HCEC 1CT (cell line): ENCODE results near the gene BNIP1.
"Not testable (repeated sequence)": the region's sequence is repeated elsewhere in the genome, so short reads cannot be mapped to it uniquely, and the experiment has no call there.

ENCODE experiments used
- DNase-seq: peaks from one replicate; pipeline ENCODE4 v3.0.0-alpha.2; 2017

BNIP1 gene, protein sequence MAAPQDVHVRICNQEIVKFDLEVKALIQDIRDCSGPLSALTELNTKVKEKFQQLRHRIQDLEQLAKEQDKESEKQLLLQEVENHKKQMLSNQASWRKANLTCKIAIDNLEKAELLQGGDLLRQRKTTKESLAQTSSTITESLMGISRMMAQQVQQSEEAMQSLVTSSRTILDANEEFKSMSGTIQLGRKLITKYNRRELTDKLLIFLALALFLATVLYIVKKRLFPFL

DNA sequence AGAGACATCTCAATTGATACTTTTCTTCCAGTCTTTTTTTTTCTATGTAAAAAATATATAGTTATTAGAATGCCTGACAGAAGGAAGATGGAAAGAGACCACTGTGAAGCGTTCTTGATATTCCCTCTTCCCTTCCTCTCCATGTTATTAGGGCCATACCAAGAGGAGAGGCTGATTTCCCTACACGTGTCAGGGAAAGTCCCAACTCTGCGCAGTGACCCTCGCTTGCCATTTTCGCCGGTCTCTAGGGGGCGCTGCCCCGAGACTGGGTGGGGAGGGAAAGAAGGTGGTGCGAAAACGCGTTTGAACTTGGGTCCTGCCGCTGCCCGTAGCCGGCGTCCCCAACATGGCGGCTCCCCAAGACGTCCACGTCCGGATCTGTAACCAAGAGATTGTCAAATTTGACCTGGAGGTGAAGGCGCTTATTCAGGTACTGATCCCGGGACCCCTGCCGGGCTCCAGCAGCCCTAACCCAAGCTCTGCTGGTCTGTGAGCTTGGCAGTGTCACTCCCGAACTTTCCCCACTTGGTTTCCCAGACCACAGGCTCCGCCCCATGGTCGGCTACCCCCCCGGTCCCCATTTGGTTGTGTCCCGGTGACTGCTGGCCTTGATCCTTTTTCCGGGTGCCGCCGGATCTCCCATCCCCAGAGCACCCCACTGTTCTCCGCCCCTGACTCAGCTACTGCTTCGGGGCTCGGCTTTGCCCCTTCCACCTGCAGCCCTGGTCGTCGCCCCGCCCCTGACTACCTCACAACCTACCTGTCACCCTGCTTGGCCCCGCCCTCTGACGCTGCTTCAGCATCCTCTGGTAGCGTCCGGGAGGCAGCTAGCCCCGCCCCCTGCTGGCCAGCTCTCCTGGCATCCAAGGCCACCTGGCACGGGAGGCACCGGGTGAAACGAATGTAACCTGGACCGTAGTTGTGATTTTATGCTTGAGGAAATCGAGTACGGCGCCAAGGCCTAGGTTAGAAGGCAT, at the start of gene BNIP1:
Gene BNIP1, plus strand, starts transcription at position 332 of the 977 bp plus-strand sequence. Its CDS starts 15 bp downstream, at position 347.
- DNase-seq = peak; percentile 87

DNA sequence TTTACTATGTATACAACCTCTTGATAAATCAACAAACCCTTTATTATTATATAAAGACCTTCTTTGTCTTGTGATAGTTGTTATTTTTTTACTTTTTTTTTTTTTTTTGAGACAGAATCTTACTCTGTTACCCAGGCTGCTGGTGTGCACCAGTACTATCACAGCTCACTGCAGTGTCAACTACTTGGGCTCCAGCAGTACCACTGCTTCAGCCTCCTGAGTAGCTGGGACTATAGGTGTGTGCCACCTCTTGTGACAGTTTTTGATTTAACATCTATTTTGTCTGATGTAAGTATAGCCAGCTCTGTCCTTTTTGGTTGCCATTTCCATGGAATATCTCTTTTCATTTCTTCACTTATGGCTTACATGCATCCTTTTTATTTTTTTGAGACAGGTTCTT, 45.5 kb upstream of the BNIP1 start:
- no peak for DNase-seq

DNA sequence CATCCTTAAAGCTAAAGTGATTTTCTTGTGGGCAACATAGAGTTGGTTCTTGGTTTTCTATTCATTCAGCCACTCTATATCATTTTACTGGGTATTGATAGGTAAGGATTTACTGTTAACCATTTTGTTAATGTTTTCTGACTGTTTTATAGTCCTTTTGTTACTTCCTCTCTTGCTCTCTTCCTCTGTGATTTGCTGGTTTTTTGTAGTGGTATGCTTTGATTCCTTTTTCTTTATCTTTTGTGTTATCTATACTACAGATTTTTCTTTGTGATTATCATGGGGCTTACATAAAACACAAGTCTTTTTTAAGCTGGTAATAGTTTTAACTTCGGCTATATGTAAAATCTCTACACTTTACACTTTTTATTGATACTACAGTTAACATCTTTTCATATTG, 44.9 kb upstream of the BNIP1 start:
- no peak for DNase-seq

DNA sequence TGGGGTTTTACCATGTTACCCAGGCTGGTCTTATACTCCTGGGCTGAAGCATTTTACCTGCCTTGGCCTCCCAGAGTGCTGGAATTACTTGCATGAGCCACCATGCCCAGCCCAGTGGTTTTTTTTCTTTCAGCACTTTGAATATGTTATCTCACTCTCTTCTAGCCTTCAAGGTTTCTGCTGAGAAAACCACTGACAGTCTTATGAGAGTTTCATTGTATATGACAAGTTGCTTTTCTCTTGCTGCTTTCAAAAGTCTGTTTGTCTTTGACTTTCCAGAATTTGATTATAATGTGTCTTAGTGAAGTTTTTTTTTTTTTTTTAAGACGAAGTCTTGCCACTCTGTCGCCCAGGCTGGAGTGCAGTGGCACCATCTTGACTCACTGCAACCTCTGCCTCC, 43.1 kb upstream of the BNIP1 start:
- DNase-seq = no peak

DNA sequence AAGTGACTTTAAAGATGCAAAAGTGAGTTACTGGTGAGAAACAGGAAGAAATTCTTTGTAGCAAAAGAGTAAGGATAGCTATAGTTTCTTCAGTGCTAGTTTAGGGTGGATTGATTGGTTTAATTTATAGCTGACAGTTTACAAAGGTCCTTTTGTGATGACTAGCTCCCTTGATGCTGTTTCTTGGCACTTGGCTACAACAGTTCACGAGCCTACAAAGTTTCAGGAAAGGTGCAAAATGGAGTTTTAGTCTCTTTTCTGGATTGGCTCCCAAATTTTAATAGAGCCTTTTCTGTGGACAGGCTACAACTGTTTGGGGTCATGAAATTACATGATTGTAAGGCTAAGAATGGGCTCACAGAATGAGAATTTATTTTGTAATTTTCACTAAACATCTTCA, 40.9 kb upstream of the BNIP1 start:
- no peak for DNase-seq

DNA sequence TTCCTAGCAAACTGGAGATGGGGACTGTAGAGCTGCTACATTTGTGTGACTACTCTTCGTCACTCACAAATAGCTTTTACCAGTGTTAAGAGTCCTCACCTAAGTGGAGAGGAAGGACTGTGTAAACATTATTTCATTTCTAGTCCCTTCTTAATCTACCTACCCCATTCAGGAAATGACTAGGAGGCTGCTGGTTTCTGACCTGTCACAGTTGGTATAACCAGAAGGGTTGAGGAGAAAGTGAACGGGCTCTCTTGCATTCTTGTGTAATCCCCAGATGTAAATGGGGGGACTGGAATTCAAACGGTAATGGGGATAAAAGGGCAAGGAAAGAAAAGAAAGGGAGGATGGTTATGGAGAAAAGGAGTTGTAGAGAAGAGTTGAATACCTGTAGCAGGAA, 35.4 kb upstream of the BNIP1 start:
- no peak for DNase-seq

DNA sequence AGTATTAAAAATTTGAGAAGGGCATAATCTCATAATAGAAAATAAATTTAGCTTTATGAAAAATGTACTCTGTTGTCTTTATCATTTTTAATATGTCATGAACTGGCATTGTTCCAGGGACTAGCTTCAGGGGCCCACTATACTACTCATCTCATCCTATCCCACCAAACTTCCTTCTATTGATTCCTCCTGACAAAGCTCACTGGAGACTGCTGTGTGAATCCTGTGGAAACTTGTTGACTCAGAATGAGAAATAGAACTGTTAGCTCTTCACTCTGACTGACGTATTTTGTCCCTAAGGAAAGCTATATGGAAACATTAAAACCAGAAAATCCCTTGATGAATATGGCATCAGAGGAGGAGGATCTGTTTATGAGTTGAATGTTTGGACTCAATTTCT, 29.8 kb upstream of the BNIP1 start:
- no peak for DNase-seq

DNA sequence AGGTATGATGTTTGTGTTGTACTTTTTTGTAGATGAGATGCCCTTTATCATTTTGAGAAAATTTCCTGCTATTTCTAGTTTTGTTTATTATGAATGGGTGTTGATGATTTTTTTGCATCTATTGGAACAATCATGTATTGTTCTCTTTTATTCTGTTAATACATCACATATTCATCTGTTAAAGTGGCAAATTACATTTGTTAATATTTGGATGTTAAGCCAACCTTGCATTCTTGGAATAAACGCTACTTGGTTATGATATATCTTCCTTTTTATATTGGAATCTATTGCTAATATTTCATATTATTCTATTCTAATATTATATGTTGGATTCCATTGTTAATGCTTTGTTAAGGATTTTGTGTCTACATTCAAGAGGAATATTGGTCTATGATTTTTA, 24.6 kb upstream of the BNIP1 start:
- DNase-seq = no peak

DNA sequence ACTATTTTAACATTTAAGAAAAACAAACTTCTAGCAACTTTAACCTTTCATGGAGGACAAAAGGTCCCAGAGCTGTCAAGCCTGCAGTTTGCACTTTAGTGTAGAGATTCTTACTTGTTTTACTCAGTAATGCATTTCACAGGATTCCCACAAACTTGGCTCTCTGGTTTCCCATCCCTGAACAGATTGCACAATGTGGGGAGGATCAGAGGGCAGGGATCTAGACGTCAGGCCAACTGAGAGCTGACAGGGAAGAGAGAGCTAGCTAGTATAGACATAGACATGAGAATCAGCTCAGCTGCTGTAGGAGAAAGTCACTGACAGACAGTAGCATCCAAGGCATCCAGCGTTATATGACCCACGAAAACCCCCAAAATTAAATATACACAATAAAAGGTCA, 20.9 kb upstream of the BNIP1 start:
- peak; percentile 35 for DNase-seq

DNA sequence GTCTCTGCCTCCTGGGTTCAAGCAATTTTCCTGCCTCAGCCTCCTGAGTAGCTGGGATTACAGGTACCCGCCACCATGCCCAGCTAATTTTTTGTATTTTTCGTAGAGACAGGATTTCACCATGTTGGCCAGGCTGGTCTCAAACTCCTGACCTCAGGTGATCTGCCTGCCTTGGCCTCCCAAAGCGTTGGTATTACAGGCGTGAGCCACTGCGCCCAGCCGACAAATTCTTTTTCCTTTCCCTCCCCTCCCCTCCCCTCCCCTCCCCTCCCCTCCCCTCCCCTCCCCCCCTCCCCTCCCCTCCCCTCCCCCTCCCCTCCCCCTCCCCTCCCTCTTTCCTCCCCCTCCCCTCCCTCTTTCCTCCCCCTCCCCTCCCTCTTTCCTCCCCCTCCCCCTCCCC, 12.2 kb upstream of the BNIP1 start:
- DNase-seq = not testable (repeated sequence)

DNA sequence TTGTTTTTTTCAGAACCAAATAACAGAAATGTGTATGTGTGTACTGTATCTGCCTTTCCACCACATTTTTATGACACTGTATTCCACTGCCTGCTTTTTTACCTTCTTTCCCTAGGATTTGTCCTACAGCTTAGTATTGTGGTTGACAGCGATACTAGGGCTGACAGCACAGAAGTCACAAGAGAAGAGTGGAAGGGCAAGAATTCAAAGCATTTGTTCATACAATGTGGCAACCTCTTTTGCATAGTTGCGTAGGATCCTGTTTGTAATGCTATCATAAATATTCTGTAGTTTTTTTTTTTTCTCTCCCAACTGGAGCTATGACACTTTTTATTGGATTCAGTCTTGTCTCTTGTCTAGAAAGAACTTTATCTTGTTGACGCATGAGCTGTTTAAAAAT, 5.6 kb upstream of the BNIP1 start:
- no peak for DNase-seq

DNA sequence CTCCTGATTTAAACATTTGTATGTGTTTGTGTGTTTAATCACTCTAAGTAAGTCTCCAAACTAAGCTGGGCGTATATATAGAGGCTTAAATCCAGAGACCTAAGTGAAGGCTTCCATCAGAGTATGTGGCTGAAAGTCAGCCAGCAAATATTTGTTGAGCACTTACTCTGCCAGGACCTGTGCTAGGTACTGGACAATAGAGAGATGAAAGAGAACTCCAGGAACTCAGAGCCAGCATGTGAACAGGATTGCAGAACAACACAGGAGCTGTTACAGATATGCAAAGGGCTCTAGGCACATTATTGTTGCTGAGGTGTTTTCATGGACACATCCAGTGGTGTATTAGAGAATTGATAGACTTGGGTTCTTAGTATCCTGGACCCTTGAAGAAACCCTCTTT, 4.7 kb upstream of the BNIP1 start:
- no peak for DNase-seq

DNA sequence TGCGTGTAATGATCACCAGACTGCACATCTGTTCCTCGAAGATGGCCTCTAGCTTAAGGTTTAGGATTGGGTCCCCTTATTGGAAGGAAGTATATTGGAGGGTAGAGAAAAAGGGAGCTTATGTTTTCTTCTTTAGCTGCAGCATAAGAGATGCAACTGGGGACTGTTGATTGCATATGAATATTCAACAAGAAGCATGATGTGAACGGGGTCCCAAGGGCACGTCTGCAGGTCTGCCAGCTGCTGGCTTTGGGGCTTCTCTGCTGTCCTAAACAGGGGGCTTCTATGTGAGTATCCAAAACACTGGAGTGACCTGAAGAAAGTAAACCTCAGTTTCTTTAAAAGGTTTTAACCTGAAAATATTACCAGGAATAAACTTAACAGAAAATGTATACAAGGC, 3.6 kb upstream of the BNIP1 start:
- DNase-seq = no peak

DNA sequence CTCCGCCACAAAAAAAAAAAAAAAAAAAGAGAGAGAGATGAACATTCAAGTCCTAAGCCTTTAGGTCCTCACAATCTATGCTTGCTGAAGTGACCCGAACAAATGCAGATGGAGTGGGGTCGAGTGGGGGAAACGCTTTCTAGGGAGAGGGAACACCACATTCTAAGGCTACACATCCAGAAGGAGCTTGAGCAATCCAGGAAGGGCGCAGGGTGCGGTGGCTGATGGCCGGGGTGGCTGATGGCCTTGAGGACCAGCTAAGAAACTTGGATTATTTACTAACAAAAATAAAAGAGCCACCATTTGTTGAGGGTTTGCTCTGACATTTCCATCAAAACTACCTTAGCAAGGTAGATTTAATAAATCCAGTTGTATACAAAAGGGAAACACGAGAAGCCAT, 764 bp upstream of the BNIP1 start:
- DNase-seq = no peak

DNA sequence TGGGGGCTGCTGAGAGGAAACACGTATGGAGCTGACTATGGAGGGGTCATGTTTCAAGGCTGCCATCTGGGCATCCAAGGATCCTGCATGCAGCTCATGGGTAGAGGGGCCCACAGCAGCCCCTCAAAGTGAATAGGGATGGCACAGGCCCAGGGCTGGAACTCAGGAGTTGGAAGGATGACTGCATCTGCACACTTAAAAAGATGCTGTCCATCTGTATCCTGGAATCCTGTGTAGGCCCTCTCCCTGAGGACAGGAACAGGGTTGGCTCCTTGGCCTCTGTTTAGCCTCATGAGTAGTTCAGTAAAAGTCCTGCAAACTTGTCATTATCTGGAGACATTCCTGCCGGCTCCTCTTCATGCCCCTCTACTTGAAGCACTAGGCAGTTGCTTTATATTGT, 4.0 kb downstream of the BNIP1 start:
- no peak for DNase-seq

DNA sequence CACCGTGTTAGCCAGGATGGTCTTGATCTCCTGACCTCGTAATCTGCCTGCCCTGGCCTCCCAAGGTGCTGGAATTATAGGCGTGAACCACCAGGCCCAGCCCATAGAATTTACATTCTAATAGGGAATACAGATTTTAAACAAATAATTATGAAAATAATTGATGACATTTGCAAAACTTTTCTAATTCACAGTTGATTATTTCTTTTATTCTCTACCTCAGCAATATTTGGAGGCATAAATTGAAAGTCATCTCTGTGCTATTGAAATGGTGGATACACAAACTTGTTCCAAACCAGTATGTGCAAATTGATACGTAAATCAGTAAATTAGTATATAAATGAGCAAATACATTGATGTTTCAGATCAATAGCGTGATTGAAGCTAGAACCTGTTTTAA, 8.2 kb downstream of the BNIP1 start:
- no peak for DNase-seq

DNA sequence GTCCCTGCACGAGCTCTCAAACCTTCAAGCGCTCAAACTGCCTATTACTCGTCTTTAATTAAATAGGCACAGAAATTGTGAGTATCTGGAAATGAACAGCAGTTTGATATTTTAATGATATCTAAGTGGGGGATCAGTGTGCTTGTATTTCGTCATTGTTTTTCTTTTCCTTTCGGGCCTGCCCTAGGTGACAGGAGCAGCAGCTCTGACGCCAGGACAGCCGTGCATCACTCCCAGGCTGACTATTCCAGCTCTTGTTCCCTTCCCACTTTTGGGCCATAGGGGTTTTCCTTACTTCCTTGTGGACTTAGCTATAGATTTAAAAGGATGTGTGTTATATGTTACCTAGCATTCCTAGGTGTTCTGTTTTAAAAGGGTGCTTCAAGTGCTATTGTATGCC, 9.5 kb downstream of the BNIP1 start:
- DNase-seq = no peak

DNA sequence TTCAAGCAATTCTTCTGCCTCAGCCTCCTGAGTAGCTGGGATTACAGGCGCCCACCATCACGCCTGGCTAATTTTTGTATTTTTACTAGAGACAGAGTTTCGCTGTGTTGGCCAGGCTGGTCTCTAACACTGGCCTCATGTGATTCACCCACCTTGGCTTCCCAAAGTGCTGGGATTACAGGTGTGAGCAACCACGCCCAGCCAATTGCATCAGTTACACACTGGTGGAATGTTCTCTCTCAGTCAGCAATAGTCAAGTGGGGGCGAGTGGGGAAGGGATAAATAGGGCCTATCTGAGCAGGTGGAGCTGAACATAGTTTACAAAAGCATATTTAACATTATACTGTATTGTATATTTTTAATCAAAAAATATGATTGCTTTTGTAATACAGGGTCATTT, 10.3 kb downstream of the BNIP1 start:
- not testable (repeated sequence) for DNase-seq

DNA sequence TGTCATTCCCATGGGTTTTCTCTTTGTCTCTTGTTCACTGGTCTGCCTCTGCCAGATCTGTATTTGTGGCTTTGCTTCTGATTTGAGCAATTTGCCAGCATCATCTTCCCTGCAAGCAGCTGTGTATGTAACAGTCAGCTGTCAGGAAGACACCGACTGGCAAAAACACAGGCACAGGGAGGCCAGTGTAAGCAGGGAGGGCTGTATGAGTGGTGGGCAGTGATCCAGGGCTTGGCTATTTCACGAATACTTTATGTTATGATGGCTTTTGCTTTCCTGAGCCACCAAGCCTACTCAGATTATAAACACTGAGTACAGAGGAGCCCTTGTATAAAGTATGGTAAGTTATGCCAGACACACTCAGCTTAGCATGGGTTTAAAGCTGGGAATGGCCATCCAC, 11.6 kb downstream of the BNIP1 start:
- no peak for DNase-seq

DNA sequence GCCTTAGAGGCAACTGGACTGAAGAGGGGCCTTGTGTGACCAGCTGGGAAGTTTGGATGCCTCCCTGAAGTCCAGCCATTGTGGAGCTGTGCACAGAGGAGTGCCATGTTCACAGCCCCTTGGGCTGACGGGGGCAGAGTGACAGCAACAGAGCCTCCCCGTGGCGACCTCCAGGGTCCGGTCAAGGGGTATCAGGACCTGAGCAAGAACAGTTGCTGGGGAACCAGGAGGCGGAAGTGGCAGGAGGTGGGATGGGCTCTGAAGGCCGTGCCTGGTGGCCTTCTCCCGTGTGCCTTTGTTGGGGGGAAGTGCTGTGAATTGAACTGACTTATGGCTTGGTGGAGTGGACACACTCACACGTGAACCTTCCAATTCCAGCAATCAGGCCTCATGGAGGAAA, 14.0 kb downstream of the BNIP1 start:
- DNase-seq = no peak

DNA sequence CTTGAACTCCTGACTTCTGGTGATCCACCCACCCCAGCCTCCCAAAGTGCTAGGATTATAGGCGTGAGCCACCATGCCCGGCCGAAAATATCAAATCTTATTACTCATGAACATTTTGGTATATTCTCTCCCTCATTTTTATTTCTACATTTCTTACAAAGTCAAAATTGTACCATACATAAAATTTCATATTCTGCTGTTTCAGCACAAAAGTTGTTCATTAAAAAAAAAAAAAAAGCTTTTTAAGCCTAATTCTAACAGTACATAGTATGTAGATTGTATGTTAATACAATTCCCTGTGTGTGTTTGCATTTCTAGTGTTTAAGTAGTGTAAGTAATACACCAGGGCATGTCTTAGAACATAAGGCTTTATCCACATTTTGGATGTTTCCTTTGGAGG, 14.9 kb downstream of the BNIP1 start:
- no peak for DNase-seq

DNA sequence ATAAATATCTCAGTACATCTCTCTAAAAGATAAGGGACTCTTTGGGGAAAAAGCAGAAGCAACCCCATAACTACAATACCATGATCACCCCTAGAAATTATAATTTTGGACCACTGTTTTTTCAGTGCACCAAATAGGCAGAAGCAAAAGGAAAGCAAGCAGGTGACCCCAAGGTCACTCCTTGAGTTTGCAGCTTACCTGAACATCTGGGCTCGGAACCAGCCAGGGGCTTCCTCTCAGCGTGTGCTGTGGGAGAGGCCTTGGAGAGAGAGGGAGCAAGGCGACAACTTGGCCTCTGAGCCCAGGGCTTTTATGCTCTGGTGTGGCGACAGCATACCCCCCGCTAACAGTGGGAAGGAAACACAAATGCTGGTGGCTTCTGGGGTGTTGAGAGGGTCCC, 16.8 kb downstream of the BNIP1 start:
- DNase-seq = no peak

DNA sequence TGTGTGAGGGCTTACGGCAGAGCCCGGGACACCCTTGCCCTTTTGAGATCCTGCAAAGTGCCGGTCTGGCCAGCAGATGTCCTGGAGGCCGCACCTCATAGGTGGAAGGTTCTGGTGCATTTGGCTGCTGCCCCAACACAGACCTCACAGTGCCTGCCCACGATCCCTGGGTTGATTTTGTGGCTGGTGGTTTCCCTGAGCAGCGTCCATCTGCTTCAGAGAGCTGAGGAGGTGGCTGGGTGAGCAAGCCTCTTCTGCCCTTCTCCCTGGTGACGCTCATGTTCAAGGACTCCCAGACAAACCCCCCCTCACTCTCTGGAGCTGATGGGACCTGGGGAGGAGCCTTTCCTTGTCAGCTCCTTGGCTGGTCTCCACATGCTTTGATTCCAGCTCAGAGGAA, 18.9 kb downstream of the BNIP1 start:
- DNase-seq = no peak

DNA sequence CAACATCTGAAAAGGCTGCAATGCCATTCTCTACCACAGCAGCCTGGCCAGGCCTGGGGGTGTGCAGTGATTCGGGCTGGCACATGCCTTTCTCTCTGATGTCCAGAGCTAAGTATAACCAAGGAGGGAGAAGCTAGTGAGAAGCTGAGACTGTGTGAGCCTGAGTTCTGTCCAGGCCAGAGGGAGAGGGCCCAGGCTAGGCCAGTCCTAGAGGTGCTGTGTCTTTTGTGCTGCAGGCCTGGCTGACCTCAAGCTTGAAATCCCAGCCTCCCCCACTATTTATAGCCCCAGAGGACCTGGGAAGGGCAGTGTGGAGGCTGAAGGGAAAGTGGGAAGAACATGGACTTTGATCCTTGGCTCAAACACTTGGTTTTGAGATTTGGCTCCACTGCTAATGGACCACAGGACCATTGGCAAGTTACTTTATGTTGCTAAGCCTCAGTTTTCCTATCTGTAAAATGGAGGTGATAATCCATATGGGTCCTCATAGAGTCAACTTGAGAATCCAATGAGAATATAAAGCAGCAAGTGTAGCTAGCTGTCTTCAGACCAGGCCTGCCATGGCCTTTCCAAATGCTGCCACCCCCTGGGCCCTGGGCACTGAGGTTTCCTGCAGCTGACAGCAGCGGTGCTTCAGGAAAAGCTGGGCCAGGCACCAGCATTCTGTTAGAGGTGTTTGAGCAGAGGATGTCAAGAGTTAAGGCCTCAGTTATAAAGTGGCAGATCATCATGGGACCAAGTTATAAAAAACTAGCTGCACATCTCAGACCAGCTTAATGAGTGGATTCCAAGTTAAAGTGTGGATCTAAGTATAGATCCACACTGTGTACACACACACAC, 21.1 kb downstream of the BNIP1 start:
- no peak for DNase-seq
